Tibial artery (tissue), 4 donors: ENCODE results near the gene RXRA.

Experiments
- DNase-seq, 2 donors: peaks; one replicate each; pipeline ENCODE4 v3.0.0-alpha.2; 2019
- H3K27ac ChIP-seq, 2 donors: fragments of 200-600 bp; sonication (generic) in 1 of 2; 1 replicate in 1 of 2; 2 replicates in 1 of 2; pipeline ENCODE4 v1.5.1; 2018 to 2019; ENCODE audit warnings: mild to moderate bottlenecking in 1 of 2
- H3K27me3 ChIP-seq, 2 donors: fragments of 200-600 bp; sonication (generic) in 1 of 2; one replicate each; pipeline versions ENCODE4 v1.5.1 to v1.6.0; 2016 to 2019
- H3K36me3 ChIP-seq, 3 donors: fragments of 200-600 bp; sonication (generic) in 2 of 3; one replicate each; pipeline ENCODE4 v1.5.1; 2016 to 2019; ENCODE audit warnings: mild to moderate bottlenecking in 2 of 3
- H3K4me1 ChIP-seq, 4 donors: fragments of 200-600 bp; sonication (generic) in 2 of 4; 1 replicate in 3 of 4; 2 replicates in 1 of 4; pipeline ENCODE4 v1.5.1; 2016 to 2019
- H3K4me3 ChIP-seq, 2 donors: fragments of 200-600 bp; sonication (generic) in 1 of 2; 1 replicate in 1 of 2; 2 replicates in 1 of 2; pipeline ENCODE4 v1.5.1; 2018 to 2019; ENCODE audit warnings: mild to moderate bottlenecking in 2 of 2
- H3K9me3 ChIP-seq, 3 donors: fragments of 200-600 bp; sonication (generic) in 1 of 3; one replicate each; pipeline ENCODE4 v1.5.1; 2016 to 2019
- CTCF ChIP-seq, 2 experiments: fragments of 200-600 bp in 1 of 2; fragments of 450-650 bp in 1 of 2; IDR thresholded peaks; one replicate each; pipeline ENCODE4 v1.5.1; 2017 to 2019; ENCODE audit warnings: antibody characterized with exemption in 2 of 2, mild to moderate bottlenecking in 1 of 2, moderate library complexity in 1 of 2
- intact Hi-C: fragments of 100-400 bp; cut with DNase I; formaldehyde crosslinking; loops from one replicate; pipeline ENCODE4 v1.15.0; 2023; ENCODE audit warnings: low total_unique reads

The RXRA gene

DNA sequence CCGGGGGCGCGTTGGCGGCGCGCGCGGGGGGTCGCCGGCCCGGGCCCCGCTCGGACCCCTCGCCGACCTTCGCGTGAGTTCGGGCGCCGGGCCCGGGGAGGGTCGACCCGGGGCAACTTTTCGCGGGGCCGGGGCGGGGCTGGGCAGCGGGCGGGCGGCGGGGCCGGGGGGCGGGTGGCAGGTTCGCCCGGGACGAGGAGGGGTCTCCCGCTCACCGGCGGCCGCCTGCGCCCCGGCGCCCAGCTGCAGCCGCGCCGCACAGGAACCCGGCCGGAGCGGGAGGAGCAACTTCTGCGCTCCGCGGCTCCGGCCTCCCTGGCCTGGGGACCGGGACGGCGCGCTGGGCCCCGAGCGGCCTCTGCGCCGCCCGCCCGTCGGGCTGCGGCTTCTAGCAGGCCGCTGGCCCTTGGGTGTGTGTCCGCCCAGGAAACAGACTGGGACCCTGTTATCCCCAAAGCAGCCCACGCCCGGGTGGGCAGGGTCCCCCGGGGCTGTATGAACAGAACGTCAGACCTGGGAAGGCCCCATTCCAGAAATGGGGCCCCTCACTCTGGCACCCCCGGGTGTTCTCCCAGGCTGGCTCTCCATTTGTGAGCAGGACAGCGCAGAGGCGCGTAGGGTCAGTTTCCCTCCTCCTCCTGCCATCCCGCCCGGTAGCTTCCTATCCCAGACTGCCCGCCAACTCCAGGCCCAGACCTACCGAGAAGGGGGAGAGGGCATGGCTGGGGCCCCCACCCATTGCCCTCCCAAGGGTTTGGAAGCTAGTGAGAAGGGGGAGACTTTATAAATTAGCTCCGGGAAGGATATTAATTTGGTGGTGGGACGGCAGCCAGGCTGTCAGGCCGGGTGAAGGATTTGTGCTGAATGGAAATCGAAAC, 708 bp downstream of the RXRA start:
- Histone ChIP-seq H3K9me3 (no peaks in the 10 kb centered on the region), H3K27ac (peak overlapping the region; percentile 84 to 94), H3K36me3 (no peaks in the 10 kb centered on the region), H3K4me3 (peak overlapping the region; percentile 86 to 89), H3K27me3 (no peaks in the 10 kb centered on the region), H3K4me1 (peaks cover 5 to 76% (median 70%) of the 10 kb centered on the region in 4 donors)
- peak in 1 of 2 donors; percentile 74 for DNase-seq
- no peak for TF ChIP-seq CTCF (IDR thresholded peaks at IDR 0.05)
- intact Hi-C loops: loop anchor here (5.0 kb wide), 1 partner anchor 105 kb away; no protein-coding TSS in a partner anchor

GRCh38 chr9:134327671-134328231, 1.5 kb downstream of the RXRA start:
- Histone ChIP-seq H3K36me3 (no peaks in the 10 kb centered on the region), H3K4me3 (peak overlapping the region; percentile 86 to 89), H3K4me1 (peaks cover 5 to 84% (median 78%) of the 10 kb centered on the region in 4 donors), H3K27ac (peak overlapping the region; percentile 84 to 94), H3K27me3 (no peaks in the 10 kb centered on the region), H3K9me3 (no peaks in the 10 kb centered on the region)
- DNase-seq: no peak
- intact Hi-C loops: loop anchor here (5.0 kb wide), 1 partner anchor 105 kb away; no protein-coding TSS in a partner anchor
- no peak for TF ChIP-seq CTCF (IDR thresholded peaks at IDR 0.05)

DNA sequence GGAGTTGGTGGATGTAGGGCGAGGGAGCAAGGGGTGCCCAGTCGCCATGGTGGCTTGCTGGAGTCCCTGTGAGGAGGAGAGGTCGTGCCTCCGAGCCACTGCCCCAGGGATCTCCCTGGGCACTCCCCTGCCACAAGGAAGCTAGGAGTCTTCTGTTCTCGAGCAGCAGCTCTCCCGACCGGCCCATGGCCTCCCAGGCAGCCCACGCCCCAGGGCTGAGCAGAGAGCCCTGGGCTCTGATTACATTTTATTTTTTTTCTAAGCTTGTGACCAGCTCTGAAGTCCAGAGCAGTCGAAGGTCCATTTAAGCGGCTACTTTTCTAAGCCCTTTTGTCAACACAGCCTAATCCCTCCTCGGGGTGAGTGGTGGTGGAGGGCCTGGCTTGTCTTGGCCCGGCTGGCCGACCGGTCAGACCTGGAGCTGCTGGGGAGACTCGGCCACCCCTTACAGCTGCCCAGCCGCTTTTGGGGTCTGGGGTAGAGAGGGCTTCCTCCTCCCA, 2.1 kb downstream of the RXRA start:
- H3K36me3 ChIP-seq: no peaks in the 10 kb centered on the region
- no peaks in the 10 kb centered on the region for H3K9me3 ChIP-seq
- intact Hi-C loops: loop anchor here (5.0 kb wide), 1 partner anchor 104 kb away; no protein-coding TSS in a partner anchor
- H3K27me3 ChIP-seq: no peaks in the 10 kb centered on the region
- peaks cover 5 to 84% (median 78%) of the 10 kb centered on the region in 4 donors for H3K4me1 ChIP-seq
- peak overlapping the region; percentile 86 to 89 for H3K4me3 ChIP-seq
- DNase-seq: no peak
- H3K27ac ChIP-seq: peak overlapping the region; percentile 84 to 94
- no peak for TF ChIP-seq CTCF (IDR thresholded peaks at IDR 0.05)

GRCh38 chr9:134328841-134329575, 2.8 kb downstream of the RXRA start:
- no peaks in the 10 kb centered on the region for H3K27me3 ChIP-seq
- peak overlapping the region; percentile 84 to 94 for H3K27ac ChIP-seq
- peak overlapping the region; percentile 86 to 89 for H3K4me3 ChIP-seq
- no peak for TF ChIP-seq CTCF (IDR thresholded peaks at IDR 0.05)
- H3K36me3 ChIP-seq: no peaks in the 10 kb centered on the region
- intact Hi-C loops: loop anchor here (5.0 kb wide), 1 partner anchor 103 kb away; no protein-coding TSS in a partner anchor
- peak; percentile 71 to 90 for DNase-seq
- peaks cover 5 to 84% (median 78%) of the 10 kb centered on the region in 4 donors for H3K4me1 ChIP-seq
- H3K9me3 ChIP-seq: no peaks in the 10 kb centered on the region

GRCh38 chr9:134329576-134329855, 3.3 kb downstream of the RXRA start:
- peaks cover 5 to 84% (median 78%) of the 10 kb centered on the region in 4 donors for H3K4me1 ChIP-seq
- H3K4me3 ChIP-seq: peak overlapping the region; percentile 86 to 89
- no peaks in the 10 kb centered on the region for H3K27me3 ChIP-seq
- no peak for TF ChIP-seq CTCF (IDR thresholded peaks at IDR 0.05)
- no peaks in the 10 kb centered on the region for H3K36me3 ChIP-seq
- DNase-seq: no peak
- peak overlapping the region; percentile 84 to 94 for H3K27ac ChIP-seq
- no peaks in the 10 kb centered on the region for H3K9me3 ChIP-seq
- intact Hi-C loops: loop anchor here (5.0 kb wide), 1 partner anchor 103 kb away; no protein-coding TSS in a partner anchor
